GM23338 (cell line): Measurements from ENCODE around the gene GNAS. TPM values are rescaled to one million over a fixed set of nuclear protein-coding genes. Genes with fewer than 3 reads are reported as not detected.

Experiments
- ATAC-seq: fragments of 200-7000 bp; cut with Tn5 transposase; 3 replicates; pipeline ENCODE4 v1.9.1; 2020
- DNase-seq: peaks from one replicate; pipeline ENCODE4 v3.0.0-alpha.2; 2015; ENCODE audit warnings: low spot score
- H2AFZ ChIP-seq: fragments of 200-600 bp; sonication (generic); 2 replicates; pipeline ENCODE4 v1.8.0; 2016; ENCODE audit warnings: antibody characterized with exemption, mild to moderate bottlenecking, moderate library complexity
- H3F3A ChIP-seq: fragments of 200-600 bp; sonication (generic); replicated peaks from 2 replicates; pipeline ENCODE4 v1.8.0; 2017; ENCODE audit warnings: antibody characterized with exemption, mixed run types, low read depth
- H3K27ac ChIP-seq: fragments of 200-600 bp; sonication (generic); 2 replicates; pipeline ENCODE4 v1.6.1; 2016; ENCODE audit warnings: low read depth
- H3K27me3 ChIP-seq: fragments of 200-600 bp; sonication (generic); 2 replicates; pipeline ENCODE4 v1.8.0; 2016; ENCODE audit warnings: mild to moderate bottlenecking, mixed run types, moderate library complexity; ENCODE audit not compliant: insufficient read depth
- H3K36me3 ChIP-seq: fragments of 200-600 bp; sonication (generic); 2 replicates; pipeline ENCODE4 v1.8.0; 2016; ENCODE audit warnings: mild to moderate bottlenecking; ENCODE audit not compliant: insufficient read depth
- H3K4me1 ChIP-seq: fragments of 200-600 bp; sonication (generic); 2 replicates; pipeline ENCODE4 v1.8.0; 2016; ENCODE audit warnings: mild to moderate bottlenecking, moderate library complexity; ENCODE audit not compliant: insufficient read depth
- H3K4me2 ChIP-seq: fragments of 200-600 bp; sonication (generic); 2 replicates; pipeline ENCODE4 v1.7.1; 2017; ENCODE audit warnings: mixed run types
- H3K4me3 ChIP-seq: fragments of 200-600 bp; sonication (generic); 2 replicates; pipeline ENCODE4 v1.6.1; 2016; ENCODE audit warnings: mixed run types
- H3K79me2 ChIP-seq: fragments of 200-600 bp; sonication (generic); replicated peaks from 2 replicates; pipeline ENCODE4 v1.8.0; 2017; ENCODE audit warnings: mild to moderate bottlenecking; ENCODE audit not compliant: insufficient read depth
- H3K9me2 ChIP-seq: fragments of 200-600 bp; sonication (generic); 2 replicates; pipeline ENCODE4 v1.8.0; 2017; ENCODE audit not compliant: insufficient read depth
- H4K20me1 ChIP-seq: fragments of 200-600 bp; sonication (generic); replicated peaks from 2 replicates; pipeline ENCODE4 v1.8.0; 2017; ENCODE audit warnings: mild to moderate bottlenecking; ENCODE audit not compliant: insufficient read depth
- H3K27ac Mint-ChIP-seq: 2 replicates; pipeline ENCODE4 v1.8.0; 2020; ENCODE audit warnings: inconsistent platforms, mild to moderate bottlenecking, moderate library complexity, mixed read lengths
- H3K27me3 Mint-ChIP-seq: 3 replicates; pipeline ENCODE4 v1.8.0; 2022; ENCODE audit warnings: low read depth, mild to moderate bottlenecking, moderate library complexity, mixed read lengths, inconsistent platforms; ENCODE audit not compliant: insufficient read depth, poor library complexity
- H3K36me3 Mint-ChIP-seq: 3 replicates; pipeline ENCODE4 v1.8.0; 2021; ENCODE audit warnings: low read depth, mild to moderate bottlenecking, inconsistent platforms, moderate library complexity, mixed read lengths
- H3K4me1 Mint-ChIP-seq: 3 replicates; pipeline ENCODE4 v1.8.0; 2020; ENCODE audit warnings: mild to moderate bottlenecking, inconsistent platforms, mixed read lengths
- H3K4me3 Mint-ChIP-seq: 3 replicates; pipeline ENCODE4 v1.8.0; 2021; ENCODE audit warnings: moderate library complexity, mild to moderate bottlenecking, inconsistent platforms, mixed read lengths
- H3K9me3 Mint-ChIP-seq: 3 replicates; pipeline ENCODE4 v1.8.0; 2020; ENCODE audit warnings: moderate library complexity, mild to moderate bottlenecking, inconsistent platforms, mixed read lengths
- CREB1 ChIP-seq: fragments of 250-450 bp; sonication (Bioruptor Pico); IDR thresholded peaks from 2 replicates; pipeline ENCODE4 v1.5.0; 2020; ENCODE audit warnings: low read depth, mild to moderate bottlenecking, moderate library complexity
- EZH2 ChIP-seq: fragments of 200-600 bp; sonication (generic); IDR thresholded peaks from one replicate; pipeline ENCODE4 v1.8.0; 2017; ENCODE audit warnings: antibody characterized with exemption, mild to moderate bottlenecking, low read depth; ENCODE audit not compliant: unreplicated experiment
- JUNB ChIP-seq: IDR thresholded peaks from one replicate; pipeline ENCODE4 v1.6.1; 2016; ENCODE audit warnings: antibody characterized with exemption; ENCODE audit not compliant: unreplicated experiment
- NANOG ChIP-seq: IDR thresholded peaks from 2 replicates; pipeline ENCODE4 v1.6.1; 2016; ENCODE audit warnings: antibody characterized with exemption, borderline replicate concordance
- POLR2AphosphoS5 ChIP-seq: IDR thresholded peaks from 2 replicates; pipeline ENCODE4 v1.6.1; 2016; ENCODE audit warnings: antibody characterized with exemption, low read depth
- STAT1 ChIP-seq: IDR thresholded peaks from one replicate; pipeline ENCODE4 v1.6.1; 2016; ENCODE audit warnings: antibody characterized with exemption; ENCODE audit not compliant: unreplicated experiment
- ZNF331 ChIP-seq: fragments of 250-450 bp; sonication (Bioruptor Pico); IDR thresholded peaks from 2 replicates; pipeline ENCODE4 v1.5.0; 2020; ENCODE audit warnings: low read depth, mild to moderate bottlenecking, moderate library complexity
- polyA plus RNA-seq: library from polyadenylated mRNA; unstranded; fragments of >200 nt; fragmentation: Nextera tagmentation; extraction: Ambion mirVana; gene quantifications from 2 replicates; pipeline ENCODE4 v1.2.1, GENCODE V29; 2016
- total RNA-seq: library from RNA; depleted of rRNA; stranded (reverse); fragments of >200 nt; shearing (Covaris generic); gene quantifications from 2 replicates; pipeline ENCODE4 v1.2.3, GENCODE V29; 2014
- TF ChIP-seq, protein P1 (sequence below): IDR thresholded peaks from one replicate; pipeline ENCODE4 v1.6.1; 2018; ENCODE audit warnings: antibody characterized with exemption; ENCODE audit not compliant: unreplicated experiment
- TF ChIP-seq, protein P2 (sequence below): fragments of 250-450 bp; sonication (Bioruptor Pico); IDR thresholded peaks from 2 replicates; pipeline ENCODE4 v1.5.0; 2020; ENCODE audit warnings: mild to moderate bottlenecking, moderate library complexity
- TF ChIP-seq, protein P3 (sequence below): IDR thresholded peaks from 2 replicates; pipeline ENCODE4 v1.6.1; 2016; ENCODE audit warnings: antibody characterized with exemption

GNAS gene
- total and polyA plus RNA-seq, 2 experiments from 2014 or later = 917 to 1,042 TPM

GRCh38 chr20:58835231-58835630, 17.3 kb upstream of the GNAS start (continued):
- TF ChIP-seq, protein P1, sequence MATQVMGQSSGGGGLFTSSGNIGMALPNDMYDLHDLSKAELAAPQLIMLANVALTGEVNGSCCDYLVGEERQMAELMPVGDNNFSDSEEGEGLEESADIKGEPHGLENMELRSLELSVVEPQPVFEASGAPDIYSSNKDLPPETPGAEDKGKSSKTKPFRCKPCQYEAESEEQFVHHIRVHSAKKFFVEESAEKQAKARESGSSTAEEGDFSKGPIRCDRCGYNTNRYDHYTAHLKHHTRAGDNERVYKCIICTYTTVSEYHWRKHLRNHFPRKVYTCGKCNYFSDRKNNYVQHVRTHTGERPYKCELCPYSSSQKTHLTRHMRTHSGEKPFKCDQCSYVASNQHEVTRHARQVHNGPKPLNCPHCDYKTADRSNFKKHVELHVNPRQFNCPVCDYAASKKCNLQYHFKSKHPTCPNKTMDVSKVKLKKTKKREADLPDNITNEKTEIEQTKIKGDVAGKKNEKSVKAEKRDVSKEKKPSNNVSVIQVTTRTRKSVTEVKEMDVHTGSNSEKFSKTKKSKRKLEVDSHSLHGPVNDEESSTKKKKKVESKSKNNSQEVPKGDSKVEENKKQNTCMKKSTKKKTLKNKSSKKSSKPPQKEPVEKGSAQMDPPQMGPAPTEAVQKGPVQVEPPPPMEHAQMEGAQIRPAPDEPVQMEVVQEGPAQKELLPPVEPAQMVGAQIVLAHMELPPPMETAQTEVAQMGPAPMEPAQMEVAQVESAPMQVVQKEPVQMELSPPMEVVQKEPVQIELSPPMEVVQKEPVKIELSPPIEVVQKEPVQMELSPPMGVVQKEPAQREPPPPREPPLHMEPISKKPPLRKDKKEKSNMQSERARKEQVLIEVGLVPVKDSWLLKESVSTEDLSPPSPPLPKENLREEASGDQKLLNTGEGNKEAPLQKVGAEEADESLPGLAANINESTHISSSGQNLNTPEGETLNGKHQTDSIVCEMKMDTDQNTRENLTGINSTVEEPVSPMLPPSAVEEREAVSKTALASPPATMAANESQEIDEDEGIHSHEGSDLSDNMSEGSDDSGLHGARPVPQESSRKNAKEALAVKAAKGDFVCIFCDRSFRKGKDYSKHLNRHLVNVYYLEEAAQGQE = no peak
- TF ChIP-seq POLR2AphosphoS5 (no peak), JUNB (no peak)

GRCh38 chr20:58836616-58837204, 15.8 kb upstream of the GNAS start:
- H3K27ac Mint-ChIP-seq = no peak overlapping the region
- no peak overlapping the region for H3K4me2 ChIP-seq
- peaks cover 100% of the 10 kb centered on the region for H3K79me2 ChIP-seq
- peaks cover 35% of the 10 kb centered on the region for H3K36me3 ChIP-seq
- H3F3A ChIP-seq = no peaks in the 10 kb centered on the region; the same call in 1 of the 2 replicates
- no peak for DNase-seq
- no peak for TF ChIP-seq JUNB
- TF ChIP-seq, protein P1 = no peak
- no peak for TF ChIP-seq CREB1
- TF ChIP-seq POLR2AphosphoS5 = no peak
- TF ChIP-seq ZNF331 (CRISPR knock-in tag) = no peak
- TF ChIP-seq EZH2 = no peak
- TF ChIP-seq, protein P2, sequence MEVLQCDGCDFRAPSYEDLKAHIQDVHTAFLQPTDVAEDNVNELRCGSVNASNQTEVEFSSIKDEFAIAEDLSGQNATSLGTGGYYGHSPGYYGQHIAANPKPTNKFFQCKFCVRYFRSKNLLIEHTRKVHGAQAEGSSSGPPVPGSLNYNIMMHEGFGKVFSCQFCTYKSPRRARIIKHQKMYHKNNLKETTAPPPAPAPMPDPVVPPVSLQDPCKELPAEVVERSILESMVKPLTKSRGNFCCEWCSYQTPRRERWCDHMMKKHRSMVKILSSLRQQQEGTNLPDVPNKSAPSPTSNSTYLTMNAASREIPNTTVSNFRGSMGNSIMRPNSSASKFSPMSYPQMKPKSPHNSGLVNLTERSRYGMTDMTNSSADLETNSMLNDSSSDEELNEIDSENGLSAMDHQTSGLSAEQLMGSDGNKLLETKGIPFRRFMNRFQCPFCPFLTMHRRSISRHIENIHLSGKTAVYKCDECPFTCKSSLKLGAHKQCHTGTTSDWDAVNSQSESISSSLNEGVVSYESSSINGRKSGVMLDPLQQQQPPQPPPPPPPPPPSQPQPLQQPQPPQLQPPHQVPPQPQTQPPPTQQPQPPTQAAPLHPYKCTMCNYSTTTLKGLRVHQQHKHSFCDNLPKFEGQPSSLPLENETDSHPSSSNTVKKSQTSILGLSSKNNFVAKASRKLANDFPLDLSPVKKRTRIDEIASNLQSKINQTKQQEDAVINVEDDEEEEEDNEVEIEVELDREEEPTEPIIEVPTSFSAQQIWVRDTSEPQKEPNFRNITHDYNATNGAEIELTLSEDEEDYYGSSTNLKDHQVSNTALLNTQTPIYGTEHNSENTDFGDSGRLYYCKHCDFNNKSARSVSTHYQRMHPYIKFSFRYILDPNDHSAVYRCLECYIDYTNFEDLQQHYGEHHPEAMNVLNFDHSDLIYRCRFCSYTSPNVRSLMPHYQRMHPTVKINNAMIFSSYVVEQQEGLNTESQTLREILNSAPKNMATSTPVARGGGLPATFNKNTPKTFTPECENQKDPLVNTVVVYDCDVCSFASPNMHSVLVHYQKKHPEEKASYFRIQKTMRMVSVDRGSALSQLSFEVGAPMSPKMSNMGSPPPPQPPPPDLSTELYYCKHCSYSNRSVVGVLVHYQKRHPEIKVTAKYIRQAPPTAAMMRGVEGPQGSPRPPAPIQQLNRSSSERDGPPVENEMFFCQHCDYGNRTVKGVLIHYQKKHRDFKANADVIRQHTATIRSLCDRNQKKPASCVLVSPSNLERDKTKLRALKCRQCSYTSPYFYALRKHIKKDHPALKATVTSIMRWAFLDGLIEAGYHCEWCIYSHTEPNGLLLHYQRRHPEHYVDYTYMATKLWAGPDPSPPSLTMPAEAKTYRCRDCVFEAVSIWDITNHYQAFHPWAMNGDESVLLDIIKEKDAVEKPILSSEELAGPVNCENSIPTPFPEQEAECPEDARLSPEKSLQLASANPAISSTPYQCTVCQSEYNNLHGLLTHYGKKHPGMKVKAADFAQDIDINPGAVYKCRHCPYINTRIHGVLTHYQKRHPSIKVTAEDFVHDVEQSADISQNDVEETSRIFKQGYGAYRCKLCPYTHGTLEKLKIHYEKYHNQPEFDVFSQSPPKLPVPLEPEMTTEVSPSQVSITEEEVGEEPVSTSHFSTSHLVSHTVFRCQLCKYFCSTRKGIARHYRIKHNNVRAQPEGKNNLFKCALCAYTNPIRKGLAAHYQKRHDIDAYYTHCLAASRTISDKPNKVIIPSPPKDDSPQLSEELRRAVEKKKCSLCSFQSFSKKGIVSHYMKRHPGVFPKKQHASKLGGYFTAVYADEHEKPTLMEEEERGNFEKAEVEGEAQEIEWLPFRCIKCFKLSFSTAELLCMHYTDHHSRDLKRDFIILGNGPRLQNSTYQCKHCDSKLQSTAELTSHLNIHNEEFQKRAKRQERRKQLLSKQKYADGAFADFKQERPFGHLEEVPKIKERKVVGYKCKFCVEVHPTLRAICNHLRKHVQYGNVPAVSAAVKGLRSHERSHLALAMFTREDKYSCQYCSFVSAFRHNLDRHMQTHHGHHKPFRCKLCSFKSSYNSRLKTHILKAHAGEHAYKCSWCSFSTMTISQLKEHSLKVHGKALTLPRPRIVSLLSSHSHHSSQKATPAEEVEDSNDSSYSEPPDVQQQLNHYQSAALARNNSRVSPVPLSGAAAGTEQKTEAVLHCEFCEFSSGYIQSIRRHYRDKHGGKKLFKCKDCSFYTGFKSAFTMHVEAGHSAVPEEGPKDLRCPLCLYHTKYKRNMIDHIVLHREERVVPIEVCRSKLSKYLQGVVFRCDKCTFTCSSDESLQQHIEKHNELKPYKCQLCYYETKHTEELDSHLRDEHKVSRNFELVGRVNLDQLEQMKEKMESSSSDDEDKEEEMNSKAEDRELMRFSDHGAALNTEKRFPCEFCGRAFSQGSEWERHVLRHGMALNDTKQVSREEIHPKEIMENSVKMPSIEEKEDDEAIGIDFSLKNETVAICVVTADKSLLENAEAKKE (CRISPR knock-in tag) = no peak
- TF ChIP-seq, protein P3, sequence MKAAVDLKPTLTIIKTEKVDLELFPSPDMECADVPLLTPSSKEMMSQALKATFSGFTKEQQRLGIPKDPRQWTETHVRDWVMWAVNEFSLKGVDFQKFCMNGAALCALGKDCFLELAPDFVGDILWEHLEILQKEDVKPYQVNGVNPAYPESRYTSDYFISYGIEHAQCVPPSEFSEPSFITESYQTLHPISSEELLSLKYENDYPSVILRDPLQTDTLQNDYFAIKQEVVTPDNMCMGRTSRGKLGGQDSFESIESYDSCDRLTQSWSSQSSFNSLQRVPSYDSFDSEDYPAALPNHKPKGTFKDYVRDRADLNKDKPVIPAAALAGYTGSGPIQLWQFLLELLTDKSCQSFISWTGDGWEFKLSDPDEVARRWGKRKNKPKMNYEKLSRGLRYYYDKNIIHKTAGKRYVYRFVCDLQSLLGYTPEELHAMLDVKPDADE = no peak
- no peak for TF ChIP-seq NANOG
- TF ChIP-seq STAT1 = no peak
- no peaks in the 10 kb centered on the region for H3K9me3 Mint-ChIP-seq
- H3K36me3 Mint-ChIP-seq = peaks cover 94% of the 10 kb centered on the region
- no peak overlapping the region for H2AFZ ChIP-seq
- peaks cover 13% of the 10 kb centered on the region for H3K4me1 ChIP-seq
- H3K27ac ChIP-seq = no peak overlapping the region
- H3K27me3 ChIP-seq = peaks cover 23% of the 10 kb centered on the region
- H3K4me1 Mint-ChIP-seq = peaks cover 45% of the 10 kb centered on the region
- no peak overlapping the region for H3K4me3 ChIP-seq
- H3K27me3 Mint-ChIP-seq = peaks cover 16% of the 10 kb centered on the region
- no peak for ATAC-seq
- no peak overlapping the region for H3K4me3 Mint-ChIP-seq
- peaks cover 34% of the 10 kb centered on the region for H4K20me1 ChIP-seq
- no peaks in the 10 kb centered on the region for H3K9me2 ChIP-seq
